GM12892 (cell line): ENCODE results near the gene TMEM9.
A peak's percentile ranks its signal among the peaks of the same experiment; 100 is the strongest.
"Not testable (repeated sequence)": the region's sequence is repeated elsewhere in the genome, so short reads cannot be mapped to it uniquely, and the experiment has no call there.

Experiments used
- DNase-seq: peaks from one replicate; pipeline ENCODE4 v3.0.0; 2011; ENCODE audit not compliant: insufficient read length
- FAIRE-seq: peaks from 2 replicates; lab custom pipeline; 2011; peaks lifted over from hg19 to GRCh38; lab: Jason Lieb, UNC
- POLR2A ChIP-seq: IDR thresholded peaks from 2 replicates; pipeline ENCODE4 v1.6.1; 2011; ENCODE audit warnings: low read depth, low read length, control low read depth
- POLR2AphosphoS5 ChIP-seq: IDR thresholded peaks from 2 replicates; pipeline ENCODE4 v1.6.1; 2011; ENCODE audit warnings: low read depth, low read length, control low read depth
- TAF1 ChIP-seq: IDR thresholded peaks from 2 replicates; pipeline ENCODE4 v1.6.1; 2011; ENCODE audit warnings: low read depth, mild to moderate bottlenecking, control low read depth, low read length, borderline replicate concordance

TMEM9 gene

GRCh38 chr1:201172326-201172725 is 18.1 kb upstream of the TMEM9 start:
- DNase-seq (no peak), FAIRE-seq (no peak)
- TF ChIP-seq POLR2AphosphoS5 (no peak), POLR2A (no peak), TAF1 (no peak)

GRCh38 chr1:201171063-201172036 is 17.1 kb upstream of the TMEM9 start:
- DNase-seq: peak; percentile 49
- FAIRE-seq: peak; percentile 86
- TF ChIP-seq TAF1: no peak
- TF ChIP-seq POLR2AphosphoS5: no peak
- no peak for TF ChIP-seq POLR2A

DNA sequence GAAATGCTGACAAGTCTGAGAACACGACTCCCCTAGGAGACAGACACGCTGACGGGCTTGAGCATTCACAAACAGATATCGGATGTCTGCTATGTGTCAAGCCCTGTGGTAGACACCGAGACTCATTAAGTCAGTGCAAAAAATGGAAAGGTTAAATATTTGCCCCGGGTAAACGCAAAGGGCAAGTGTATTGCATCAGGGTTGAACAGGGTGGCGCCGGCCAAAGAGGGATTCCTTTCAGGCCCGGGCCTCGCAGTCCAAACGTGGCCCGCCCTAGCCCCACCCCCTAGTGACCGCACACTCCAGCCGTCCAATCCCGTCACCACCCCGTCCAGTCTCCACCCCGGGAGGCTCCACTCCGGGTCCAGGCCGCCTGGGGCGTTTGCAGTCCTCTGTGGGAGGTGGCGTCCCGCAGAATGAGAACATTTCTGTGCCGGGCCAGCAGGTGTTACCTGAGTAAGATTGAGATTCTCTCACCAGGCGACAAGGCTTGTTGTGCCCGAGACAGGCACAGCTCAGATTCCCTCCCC is 16.3 kb upstream of the TMEM9 start:
- DNase-seq: peak; percentile 94
- FAIRE-seq: peak; percentile 85
- no peak for TF ChIP-seq POLR2AphosphoS5
- no peak for TF ChIP-seq POLR2A
- no peak for TF ChIP-seq TAF1

DNA sequence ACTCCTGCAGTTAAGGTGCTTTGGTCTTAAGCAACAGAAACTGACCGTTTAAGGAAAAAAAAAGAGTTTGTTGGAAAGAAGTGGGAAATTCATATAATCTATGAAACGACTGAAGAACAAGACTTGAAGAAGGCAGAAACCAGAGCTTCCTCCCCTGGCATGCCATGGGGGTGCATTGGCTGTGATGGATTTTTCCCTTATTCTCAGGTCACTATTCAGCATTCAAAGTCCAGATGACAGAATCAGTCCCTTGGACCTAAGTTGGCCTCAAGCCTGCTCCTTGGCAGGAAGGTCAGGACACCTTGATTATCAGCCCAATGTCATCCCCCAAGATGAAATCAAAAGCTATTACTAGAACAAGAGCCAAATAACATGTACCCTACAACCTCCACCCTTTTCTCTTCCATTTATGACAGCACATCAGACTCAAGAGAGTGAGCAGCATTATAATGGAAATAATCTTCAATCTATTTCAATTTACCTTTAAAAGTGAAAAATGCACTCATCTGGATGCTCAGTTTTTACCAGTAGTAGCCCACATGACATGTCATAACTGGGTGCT is 15.8 kb upstream of the TMEM9 start:
- no peak for DNase-seq
- TF ChIP-seq POLR2A: no peak
- TF ChIP-seq TAF1: no peak
- TF ChIP-seq POLR2AphosphoS5: no peak
- FAIRE-seq: no peak

DNA sequence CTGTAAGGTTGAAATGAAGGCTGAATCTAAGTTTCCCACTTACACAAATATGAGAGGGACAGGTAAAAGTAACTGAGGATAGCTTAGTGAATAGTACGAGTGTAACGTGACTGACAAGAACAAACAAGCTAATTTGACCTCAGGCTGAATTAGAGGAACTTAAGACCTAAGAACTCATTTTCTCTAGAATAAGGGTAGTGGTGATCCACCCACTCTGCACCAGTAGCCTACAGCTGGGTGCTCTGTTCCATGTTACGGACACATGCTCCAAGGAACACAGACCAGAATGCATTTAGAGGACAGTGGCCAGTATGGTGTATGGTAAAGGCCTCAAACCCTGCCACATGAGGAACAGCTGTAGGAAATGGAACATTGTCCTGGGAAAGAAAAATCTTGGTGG is 14.9 kb upstream of the TMEM9 start:
- TF ChIP-seq POLR2AphosphoS5: no peak
- FAIRE-seq: no peak
- no peak for DNase-seq

DNA sequence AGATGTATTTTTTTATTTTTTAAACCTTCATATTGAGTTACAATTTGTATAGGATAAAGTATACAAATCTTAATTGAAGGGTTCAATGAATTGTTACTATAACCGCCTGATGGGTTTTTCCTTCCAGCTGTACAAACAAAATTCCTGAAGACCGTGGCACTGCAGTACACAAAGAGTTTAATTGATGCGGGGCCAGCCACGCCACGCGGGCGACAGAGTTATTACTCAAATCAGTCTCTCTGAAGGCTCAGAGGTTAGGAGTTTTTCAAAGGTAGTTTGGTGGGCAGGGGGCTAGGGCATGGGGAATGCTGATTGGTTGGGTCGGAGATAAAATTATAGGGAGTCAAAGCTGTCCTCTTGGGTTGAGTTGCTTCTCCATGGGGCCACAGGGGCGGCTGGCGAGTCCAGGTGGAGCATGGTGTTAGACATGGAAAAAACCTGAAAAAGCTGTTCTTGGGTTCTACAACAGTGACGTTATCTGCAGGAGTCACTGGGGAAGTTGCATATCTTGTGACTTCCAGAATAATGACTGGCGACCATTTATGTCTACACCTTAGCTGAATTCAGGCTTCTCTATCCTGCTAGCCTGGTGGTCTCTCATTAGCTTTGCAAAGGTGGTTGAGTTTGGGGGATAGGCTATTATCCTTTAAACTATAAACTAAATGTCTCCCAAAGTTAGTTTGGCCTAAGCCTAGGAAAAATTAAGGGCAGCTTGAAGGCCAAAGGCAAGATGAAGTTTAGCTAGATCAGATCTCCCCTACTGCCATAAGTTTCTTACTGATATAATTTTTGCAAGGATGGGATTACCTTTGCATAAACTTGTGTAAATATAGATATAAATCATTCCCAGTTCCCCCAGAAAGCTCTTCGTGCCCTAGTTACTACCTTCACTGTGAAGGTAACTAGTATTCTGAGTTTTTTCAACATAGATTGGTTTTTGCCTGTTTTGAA is 13.0 kb upstream of the TMEM9 start:
- no peak for DNase-seq
- TF ChIP-seq POLR2AphosphoS5 (no peak), TAF1 (no peak), POLR2A (no peak)

DNA sequence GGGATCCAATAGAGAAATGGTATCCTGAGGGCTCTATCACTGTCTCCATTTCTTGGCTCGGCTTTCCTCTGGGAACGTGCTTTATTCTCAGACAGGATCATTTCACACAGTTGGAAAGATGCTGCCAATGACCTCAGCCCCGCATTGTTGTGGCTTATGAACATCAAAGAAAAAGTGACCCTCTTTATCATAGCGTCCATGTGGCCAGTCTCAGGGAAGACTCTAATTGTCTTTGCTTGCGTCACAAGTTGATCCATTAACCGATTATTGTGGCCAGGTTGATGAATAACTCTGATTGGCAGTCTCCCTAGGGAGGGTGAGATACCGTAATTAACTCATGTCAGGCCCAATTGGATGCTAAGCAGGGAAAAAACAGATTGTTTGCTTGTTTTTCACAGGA is 10.4 kb upstream of the TMEM9 start:
- no peak for FAIRE-seq
- TF ChIP-seq POLR2AphosphoS5 (no peak), TAF1 (no peak), POLR2A (no peak)
- no peak for DNase-seq

More for the DNA sequence above, 13.0 kb upstream of the TMEM9 start:
- no peak for FAIRE-seq

DNA sequence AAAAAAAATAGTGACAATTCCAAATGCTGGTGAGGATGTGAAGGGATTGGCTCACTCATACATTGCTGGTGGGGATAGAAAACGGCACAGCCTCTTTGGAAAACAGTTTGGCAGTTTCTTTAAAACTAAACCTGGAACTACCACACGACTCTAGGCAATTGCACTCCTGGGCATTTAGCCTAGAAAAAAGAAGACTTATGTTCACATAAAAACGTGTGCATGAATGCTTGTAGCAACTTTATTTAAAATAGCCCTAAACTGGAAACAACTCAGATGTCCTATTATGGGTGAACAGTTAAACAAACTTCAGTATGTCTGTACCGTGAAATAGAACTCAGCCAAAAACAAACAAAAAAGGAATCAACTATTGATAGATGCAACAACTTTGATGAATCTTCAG is 9.4 kb upstream of the TMEM9 start:
- TF ChIP-seq POLR2A (no peak), POLR2AphosphoS5 (no peak), TAF1 (no peak)
- no peak for FAIRE-seq

DNA sequence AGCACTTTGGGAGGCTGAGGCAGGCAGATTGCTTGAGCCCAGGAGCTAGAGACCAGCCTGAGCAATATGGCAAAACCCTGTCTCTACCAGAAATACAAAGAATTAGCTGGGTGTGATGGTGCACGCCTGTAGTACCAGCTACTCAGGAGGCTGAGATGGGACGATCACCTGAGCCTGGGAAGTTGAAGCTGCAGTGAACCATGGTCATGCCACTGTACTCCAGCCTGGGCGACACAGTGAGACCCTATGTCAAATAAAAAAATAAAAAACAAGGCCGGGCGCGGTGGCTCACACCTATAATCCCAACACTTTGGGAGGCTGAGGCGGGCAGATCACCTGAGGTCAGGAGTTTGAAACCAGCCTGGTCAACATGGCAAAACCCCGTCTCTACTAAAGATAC is 8.8 kb upstream of the TMEM9 start:
- not testable (repeated sequence) for FAIRE-seq, DNase-seq

More for the DNA sequence above, 9.4 kb upstream of the TMEM9 start:
- no peak for DNase-seq

DNA sequence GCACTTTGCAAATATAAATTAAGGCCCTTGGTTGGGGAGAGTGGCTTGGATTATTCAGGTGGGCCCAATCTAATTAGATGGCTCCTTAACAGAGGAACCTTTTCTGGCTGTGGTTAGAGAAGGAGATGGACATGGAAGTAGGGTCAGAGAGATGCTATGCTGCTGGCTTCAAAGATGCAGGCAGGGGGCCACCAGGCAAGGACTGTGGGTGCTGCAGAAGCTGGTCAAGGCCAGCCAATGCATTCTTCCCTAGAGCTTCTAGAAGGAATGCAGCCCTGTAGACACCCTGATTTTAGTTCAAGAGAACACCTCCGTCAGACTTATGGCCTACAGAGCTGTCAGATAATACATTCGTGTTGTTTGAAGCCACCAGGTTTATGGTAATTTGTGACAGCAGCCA is 3.7 kb upstream of the TMEM9 start:
- no peak for FAIRE-seq
- TF ChIP-seq POLR2A (no peak), POLR2AphosphoS5 (no peak), TAF1 (no peak)
- DNase-seq: no peak

- TF ChIP-seq TAF1 (no peak), POLR2AphosphoS5 (no peak), POLR2A (no peak)
- FAIRE-seq (no peak), DNase-seq (no peak)
Observed at GRCh38 chr1:201156819-201157218, 2.5 kb upstream of the TMEM9 start.

GRCh38 chr1:201156346-201156745 is 2.1 kb upstream of the TMEM9 start:
- DNase-seq: no peak
- TF ChIP-seq POLR2A: no peak
- no peak for FAIRE-seq
